Neural progenitor cell (in vitro differentiated cells): ENCODE results near the gene UAP1L1. TPM values are rescaled to one million over a fixed set of nuclear protein-coding genes. Genes with fewer than 3 reads are reported as not detected.

ENCODE experiments used
- DNase-seq: peaks from one replicate; pipeline ENCODE4 v3.0.0-alpha.2; 2016; ENCODE audit warnings: low spot score
- H2AFZ ChIP-seq: fragments of 200-600 bp; sonication (generic); replicated peaks from 2 replicates; pipeline ENCODE4 v1.6.1; 2016; ENCODE audit warnings: antibody characterized with exemption
- H3F3A ChIP-seq: fragments of 200-600 bp; sonication (generic); 2 replicates; pipeline ENCODE4 v1.6.1; 2016; ENCODE audit warnings: antibody characterized with exemption, low read depth
- H3K27ac ChIP-seq: fragments of 200-600 bp; sonication (generic); 2 replicates; pipeline ENCODE4 v1.5.1; 2016; ENCODE audit warnings: mild to moderate bottlenecking
- H3K27me3 ChIP-seq: fragments of 200-600 bp; sonication (generic); 2 replicates; pipeline ENCODE4 v1.6.1; 2016; ENCODE audit warnings: mild to moderate bottlenecking, moderate library complexity
- H3K36me3 ChIP-seq: fragments of 200-600 bp; sonication (generic); 2 replicates; pipeline ENCODE4 v1.5.1; 2016
- H3K4me1 ChIP-seq: fragments of 200-600 bp; sonication (generic); 2 replicates; pipeline ENCODE4 v1.6.1; 2016; ENCODE audit warnings: mixed run types
- H3K4me2 ChIP-seq: fragments of 200-600 bp; sonication (generic); 2 replicates; pipeline ENCODE4 v1.6.1; 2016
- H3K4me3 ChIP-seq: fragments of 200-600 bp; sonication (generic); 2 replicates; pipeline ENCODE4 v1.5.1; 2016
- H3K79me2 ChIP-seq: fragments of 200-600 bp; sonication (generic); 2 replicates; pipeline ENCODE4 v1.6.1; 2016; ENCODE audit warnings: low read depth
- H3K9ac ChIP-seq: fragments of 200-600 bp; sonication (generic); 2 replicates; pipeline ENCODE4 v1.6.1; 2016
- H3K9me3 ChIP-seq: fragments of 200-600 bp; sonication (generic); 2 replicates; pipeline ENCODE4 v1.5.1; 2016; ENCODE audit warnings: low read depth
- H4K20me1 ChIP-seq: fragments of 200-600 bp; sonication (generic); 2 replicates; pipeline ENCODE4 v1.6.1; 2016; ENCODE audit warnings: low read depth
- H3K27ac Mint-ChIP-seq: 3 replicates; pipeline ENCODE4 v1.8.0; 2021; ENCODE audit warnings: mixed read lengths
- H3K27me3 Mint-ChIP-seq: 2 replicates; pipeline ENCODE4 v1.8.0; 2022; ENCODE audit warnings: low read depth, mild to moderate bottlenecking, inconsistent platforms, moderate library complexity, mixed read lengths; ENCODE audit not compliant: insufficient read depth
- H3K36me3 Mint-ChIP-seq: 3 replicates; pipeline ENCODE4 v1.8.0; 2021; ENCODE audit warnings: mixed read lengths
- H3K4me1 Mint-ChIP-seq: 3 replicates; pipeline ENCODE4 v1.8.0; 2021; ENCODE audit warnings: mixed read lengths
- H3K4me3 Mint-ChIP-seq: 3 replicates; pipeline ENCODE4 v1.8.0; 2021; ENCODE audit warnings: mild to moderate bottlenecking, moderate library complexity, mixed read lengths
- H3K9me3 Mint-ChIP-seq: 3 replicates; pipeline ENCODE4 v1.8.0; 2020; ENCODE audit warnings: mixed read lengths
- EZH2 ChIP-seq: fragments of 200-600 bp; sonication (generic); IDR thresholded peaks from 2 replicates; pipeline ENCODE4 v1.6.1; 2017; ENCODE audit warnings: antibody characterized with exemption, mild to moderate bottlenecking, moderate library complexity
- EZH2phosphoT487 ChIP-seq: fragments of 200-600 bp; sonication (generic); IDR thresholded peaks from 2 replicates; pipeline ENCODE4 v1.6.1; 2017; ENCODE audit warnings: antibody characterized with exemption
- total RNA-seq: library from RNA; depleted of rRNA; stranded (reverse); fragments of >200 nt; gene quantifications from 2 replicates; pipeline ENCODE4 v1.2.3, GENCODE V29; 2015; ENCODE audit warnings: low replicate concordance
- TF ChIP-seq, protein P1 (sequence below): fragments of 200-600 bp; sonication (generic); IDR thresholded peaks from 2 replicates; pipeline ENCODE4 v1.5.1; 2017; ENCODE audit warnings: antibody characterized with exemption, mild to moderate bottlenecking

The UAP1L1 gene
- total RNA-seq, 1 donor from 2014 or later: 0.51 TPM

DNA sequence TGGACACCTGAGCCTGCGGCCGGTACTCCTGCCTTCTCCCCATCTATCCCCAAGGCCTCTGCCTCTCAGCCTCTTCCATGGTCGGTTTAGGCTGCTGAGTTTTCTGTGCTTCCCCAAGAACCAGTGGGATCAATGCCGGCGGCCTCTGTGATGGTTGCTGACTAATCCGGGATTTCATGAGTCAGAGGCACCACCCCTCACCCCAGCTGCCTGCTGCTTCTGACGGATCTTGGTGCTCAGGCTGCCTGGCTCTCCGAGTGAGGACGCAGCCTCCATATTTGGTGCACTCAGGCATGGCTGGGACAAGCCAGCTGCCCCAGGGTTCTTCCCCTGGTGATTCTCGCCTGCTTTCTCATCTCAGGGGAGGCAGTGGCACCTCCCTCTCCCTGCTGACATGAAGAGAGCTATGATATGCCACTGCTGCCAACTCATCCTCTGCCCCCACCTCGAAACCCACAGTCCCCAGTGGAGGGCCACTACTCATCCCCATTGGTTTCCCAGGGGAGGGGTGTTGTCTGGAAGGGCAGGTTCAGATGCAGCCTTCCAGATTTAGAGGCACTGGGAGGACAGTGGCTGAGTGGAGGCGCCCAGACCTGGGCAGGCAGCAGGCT lies 6.2 kb downstream of the UAP1L1 start:
- Histone ChIP-seq H3K4me2 (no peak overlapping the region), H4K20me1 (peaks cover 9% of the 10 kb centered on the region), H3K9ac (no peak overlapping the region), H3K27ac (no peak overlapping the region), H3K4me3 (no peak overlapping the region), H2AFZ (no peak overlapping the region), H3K79me2 (peaks cover 9% of the 10 kb centered on the region), H3K36me3 (no peaks in the 10 kb centered on the region), H3F3A (peaks cover 29% of the 10 kb centered on the region), H3K27me3 (peaks cover 66% of the 10 kb centered on the region), H3K9me3 (no peaks in the 10 kb centered on the region), H3K4me1 (peaks cover 17% of the 10 kb centered on the region)
- H3K27ac Mint-ChIP-seq: no peak overlapping the region
- peak; percentile 75 for DNase-seq
- no peak overlapping the region for H3K4me3 Mint-ChIP-seq
- TF ChIP-seq, protein P1, sequence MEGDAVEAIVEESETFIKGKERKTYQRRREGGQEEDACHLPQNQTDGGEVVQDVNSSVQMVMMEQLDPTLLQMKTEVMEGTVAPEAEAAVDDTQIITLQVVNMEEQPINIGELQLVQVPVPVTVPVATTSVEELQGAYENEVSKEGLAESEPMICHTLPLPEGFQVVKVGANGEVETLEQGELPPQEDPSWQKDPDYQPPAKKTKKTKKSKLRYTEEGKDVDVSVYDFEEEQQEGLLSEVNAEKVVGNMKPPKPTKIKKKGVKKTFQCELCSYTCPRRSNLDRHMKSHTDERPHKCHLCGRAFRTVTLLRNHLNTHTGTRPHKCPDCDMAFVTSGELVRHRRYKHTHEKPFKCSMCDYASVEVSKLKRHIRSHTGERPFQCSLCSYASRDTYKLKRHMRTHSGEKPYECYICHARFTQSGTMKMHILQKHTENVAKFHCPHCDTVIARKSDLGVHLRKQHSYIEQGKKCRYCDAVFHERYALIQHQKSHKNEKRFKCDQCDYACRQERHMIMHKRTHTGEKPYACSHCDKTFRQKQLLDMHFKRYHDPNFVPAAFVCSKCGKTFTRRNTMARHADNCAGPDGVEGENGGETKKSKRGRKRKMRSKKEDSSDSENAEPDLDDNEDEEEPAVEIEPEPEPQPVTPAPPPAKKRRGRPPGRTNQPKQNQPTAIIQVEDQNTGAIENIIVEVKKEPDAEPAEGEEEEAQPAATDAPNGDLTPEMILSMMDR: no peak
- no peak for TF ChIP-seq EZH2phosphoT487
- no peak for TF ChIP-seq EZH2
- H3K36me3 Mint-ChIP-seq: no peaks in the 10 kb centered on the region
- H3K9me3 Mint-ChIP-seq: no peaks in the 10 kb centered on the region
- H3K27me3 Mint-ChIP-seq: peaks cover 31% of the 10 kb centered on the region
- peaks cover 32% of the 10 kb centered on the region for H3K4me1 Mint-ChIP-seq

DNA sequence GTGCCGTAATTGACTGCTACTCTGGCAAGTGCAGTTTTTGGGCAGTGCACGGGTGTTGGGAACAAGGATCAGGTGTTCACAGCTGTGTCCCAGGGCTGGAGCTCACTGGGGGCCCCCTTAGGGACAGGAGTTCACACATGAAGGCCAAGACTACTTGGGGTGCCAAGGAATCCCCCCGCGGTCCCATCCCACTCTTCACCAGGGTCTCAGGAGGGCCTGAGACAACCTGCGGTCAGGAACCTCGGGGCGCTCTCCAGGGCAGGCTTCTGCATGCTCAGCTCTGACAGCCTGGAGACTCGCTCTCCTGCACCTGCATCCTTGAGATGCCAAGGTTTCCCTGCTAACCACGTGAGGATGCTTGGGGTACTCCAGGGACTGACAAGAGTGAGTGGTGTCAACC lies 7.2 kb downstream of the UAP1L1 start:
- H3K27ac Mint-ChIP-seq: no peak overlapping the region
- peaks cover 32% of the 10 kb centered on the region for H3K4me1 Mint-ChIP-seq
- no peak overlapping the region for H3K27ac ChIP-seq
- H3K36me3 ChIP-seq: no peaks in the 10 kb centered on the region
- H3K4me2 ChIP-seq: no peak overlapping the region
- H3K4me1 ChIP-seq: peaks cover 14% of the 10 kb centered on the region
- peaks cover 19% of the 10 kb centered on the region for H3F3A ChIP-seq
- peaks cover 9% of the 10 kb centered on the region for H3K79me2 ChIP-seq
- peaks cover 56% of the 10 kb centered on the region for H3K27me3 ChIP-seq
- H3K36me3 Mint-ChIP-seq: peaks cover 4% of the 10 kb centered on the region
- H2AFZ ChIP-seq: no peak overlapping the region
- H4K20me1 ChIP-seq: no peaks in the 10 kb centered on the region
- H3K9me3 ChIP-seq: no peaks in the 10 kb centered on the region
- peaks cover 25% of the 10 kb centered on the region for H3K27me3 Mint-ChIP-seq
- no peak for DNase-seq
- no peaks in the 10 kb centered on the region for H3K9me3 Mint-ChIP-seq
- no peak overlapping the region for H3K9ac ChIP-seq
- H3K4me3 Mint-ChIP-seq: no peak overlapping the region
- H3K4me3 ChIP-seq: no peak overlapping the region
- TF ChIP-seq, protein P1: no peak
- no peak for TF ChIP-seq EZH2
- no peak for TF ChIP-seq EZH2phosphoT487

DNA sequence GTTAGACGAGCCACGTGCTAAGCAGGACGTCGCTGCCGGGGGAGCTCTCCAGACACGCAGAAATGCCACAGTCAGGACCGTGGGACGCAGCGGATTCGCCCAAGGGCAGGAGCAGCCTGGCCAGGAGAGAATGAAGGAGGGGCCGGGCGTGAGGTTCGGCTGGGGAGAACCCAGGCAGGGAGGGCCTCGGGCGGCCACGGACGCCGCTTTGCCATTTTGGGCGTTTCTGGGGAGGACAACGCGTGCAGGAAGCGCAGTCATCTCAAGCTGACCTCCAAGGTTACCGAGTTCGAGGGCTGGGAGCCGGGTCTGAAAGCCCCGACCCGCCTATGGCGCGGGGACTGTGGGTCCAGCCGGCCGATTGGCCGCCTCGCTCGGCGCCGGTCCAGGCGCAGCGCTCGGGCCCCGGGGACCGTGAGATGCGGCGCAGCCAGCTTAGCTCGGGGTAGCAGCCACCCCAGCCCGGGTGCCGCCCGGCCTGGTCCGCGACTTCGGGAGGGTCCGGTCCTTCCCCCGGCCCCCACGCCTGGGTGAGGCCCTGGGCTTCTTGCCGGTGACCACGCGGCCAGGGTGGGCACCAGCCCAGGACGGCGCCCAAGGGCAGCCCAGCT lies 8.7 kb downstream of the UAP1L1 start:
- Histone ChIP-seq H4K20me1 (no peaks in the 10 kb centered on the region), H3K79me2 (peaks cover 9% of the 10 kb centered on the region), H3K9me3 (no peaks in the 10 kb centered on the region), H3K27me3 (peaks cover 41% of the 10 kb centered on the region), H3K36me3 (no peaks in the 10 kb centered on the region), H2AFZ (no peak overlapping the region), H3F3A (peaks cover 18% of the 10 kb centered on the region), H3K9ac (no peak overlapping the region), H3K4me2 (peak overlapping the region; percentile 97), H3K27ac (no peak overlapping the region), H3K4me3 (peak overlapping the region; percentile 75), H3K4me1 (peaks cover 14% of the 10 kb centered on the region)
- peaks cover 29% of the 10 kb centered on the region for H3K4me1 Mint-ChIP-seq
- H3K4me3 Mint-ChIP-seq: peak overlapping the region; percentile 90
- TF ChIP-seq, protein P1: no peak
- TF ChIP-seq EZH2 (peak; percentile 73), EZH2phosphoT487 (peak; percentile 53)
- DNase-seq: peak; percentile 53
- H3K9me3 Mint-ChIP-seq: no peaks in the 10 kb centered on the region
- peaks cover 5% of the 10 kb centered on the region for H3K36me3 Mint-ChIP-seq
- peaks cover 20% of the 10 kb centered on the region for H3K27me3 Mint-ChIP-seq
- no peak overlapping the region for H3K27ac Mint-ChIP-seq
